Measurements from ENCODE around the gene XAGE1B.
"Not testable (repeated sequence)": the region's sequence is repeated elsewhere in the genome, so short reads cannot be mapped to it uniquely, and the experiment has no call there.

Gene XAGE1B

GRCh38 chrX:52544147-52544840 lies 27.4 kb upstream of the XAGE1B start:
- H3K4me1 ChIP-seq: no peaks in the 10 kb centered on the region
- no peak for DNase-seq
- TF ChIP-seq, protein P1, sequence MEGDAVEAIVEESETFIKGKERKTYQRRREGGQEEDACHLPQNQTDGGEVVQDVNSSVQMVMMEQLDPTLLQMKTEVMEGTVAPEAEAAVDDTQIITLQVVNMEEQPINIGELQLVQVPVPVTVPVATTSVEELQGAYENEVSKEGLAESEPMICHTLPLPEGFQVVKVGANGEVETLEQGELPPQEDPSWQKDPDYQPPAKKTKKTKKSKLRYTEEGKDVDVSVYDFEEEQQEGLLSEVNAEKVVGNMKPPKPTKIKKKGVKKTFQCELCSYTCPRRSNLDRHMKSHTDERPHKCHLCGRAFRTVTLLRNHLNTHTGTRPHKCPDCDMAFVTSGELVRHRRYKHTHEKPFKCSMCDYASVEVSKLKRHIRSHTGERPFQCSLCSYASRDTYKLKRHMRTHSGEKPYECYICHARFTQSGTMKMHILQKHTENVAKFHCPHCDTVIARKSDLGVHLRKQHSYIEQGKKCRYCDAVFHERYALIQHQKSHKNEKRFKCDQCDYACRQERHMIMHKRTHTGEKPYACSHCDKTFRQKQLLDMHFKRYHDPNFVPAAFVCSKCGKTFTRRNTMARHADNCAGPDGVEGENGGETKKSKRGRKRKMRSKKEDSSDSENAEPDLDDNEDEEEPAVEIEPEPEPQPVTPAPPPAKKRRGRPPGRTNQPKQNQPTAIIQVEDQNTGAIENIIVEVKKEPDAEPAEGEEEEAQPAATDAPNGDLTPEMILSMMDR (IDR thresholded peaks at IDR 0.05): no peak
- H3K27me3 ChIP-seq: no peaks in the 10 kb centered on the region
- H3K36me3 ChIP-seq: no peaks in the 10 kb centered on the region
- intact Hi-C loops (cut with DNase I; ENCODE audit: low total_unique reads): no loop called here
- no peaks in the 10 kb centered on the region for H3K9me3 ChIP-seq
- H3K27ac ChIP-seq: no peak overlapping the region
- H3K4me3 ChIP-seq: no peak overlapping the region

DNA sequence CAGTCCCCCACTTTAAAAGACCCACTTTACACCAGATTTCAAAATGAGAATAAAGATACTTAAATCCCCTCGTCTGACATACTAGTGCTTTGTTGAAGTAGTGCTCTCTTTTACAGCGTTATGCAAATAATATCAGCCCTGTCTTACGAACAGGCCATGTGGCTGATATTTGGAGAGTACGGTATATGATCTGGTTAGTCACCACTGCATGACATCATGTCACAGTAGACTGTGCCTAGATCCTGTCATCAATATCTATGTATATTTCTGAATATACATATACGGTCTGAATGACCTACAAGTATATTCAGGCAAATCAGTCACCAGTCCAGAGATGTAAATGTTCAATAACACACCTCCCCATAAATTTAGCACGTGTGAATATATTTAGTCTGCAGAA lies 25.4 kb upstream of the XAGE1B start:
- no peaks in the 10 kb centered on the region for H3K9me3 ChIP-seq
- H3K27ac ChIP-seq: no peak overlapping the region
- H3K27me3 ChIP-seq: no peaks in the 10 kb centered on the region
- TF ChIP-seq, protein P1 (IDR thresholded peaks at IDR 0.05): no peak
- H3K36me3 ChIP-seq: no peaks in the 10 kb centered on the region
- no peak for DNase-seq
- intact Hi-C loops (cut with DNase I; ENCODE audit: low total_unique reads): no loop called here
- H3K4me1 ChIP-seq: no peaks in the 10 kb centered on the region
- H3K4me3 ChIP-seq: no peak overlapping the region

GRCh38 chrX:52541051-52541450 lies 24.2 kb upstream of the XAGE1B start:
- intact Hi-C loops (cut with DNase I; ENCODE audit: low total_unique reads): not testable (repeated sequence)

DNA sequence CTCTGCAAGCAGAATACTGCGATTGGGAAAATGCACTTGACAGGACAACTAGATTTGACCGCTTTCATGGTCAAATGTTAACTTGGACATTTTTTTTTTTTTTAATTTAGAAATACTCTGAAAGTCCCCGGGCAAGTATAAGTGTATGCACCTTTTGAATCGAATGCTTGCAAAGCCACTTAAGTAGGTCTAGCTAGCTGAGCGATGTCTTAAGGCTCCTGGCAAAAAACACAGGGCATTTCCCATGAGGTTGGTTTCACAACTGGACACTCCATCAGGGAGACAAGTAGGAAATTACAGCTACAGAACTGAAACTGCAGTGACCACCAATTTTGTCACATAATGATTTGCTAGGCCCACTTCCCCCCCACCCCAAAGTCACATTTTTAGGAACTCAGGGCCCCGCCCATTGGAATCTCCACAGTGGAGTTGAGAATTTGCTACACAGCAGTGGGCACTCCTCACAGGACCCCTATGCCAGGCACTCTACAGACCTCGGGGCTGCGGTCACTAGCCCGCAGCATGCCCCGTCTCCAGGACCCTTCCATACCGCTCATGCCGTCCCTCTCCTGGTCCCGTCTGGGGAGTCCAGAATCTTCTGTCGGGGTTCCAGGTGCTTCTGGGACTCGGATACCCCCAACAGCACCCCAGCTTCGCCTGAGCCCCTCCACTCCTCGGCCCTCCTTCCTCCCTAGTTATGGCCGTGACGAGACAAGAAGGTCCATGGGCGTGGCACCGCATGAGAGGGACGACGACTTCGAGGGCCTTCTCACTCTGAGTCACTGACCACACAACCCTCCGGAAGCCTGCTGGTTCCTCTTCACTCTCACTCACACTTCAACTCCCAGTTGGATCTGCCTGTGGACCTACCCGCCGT lies 515 bp downstream of the XAGE1B start:
- H3K9me3 ChIP-seq; H3K27ac ChIP-seq; H3K27me3 ChIP-seq; H3K4me3 ChIP-seq; H3K4me1 ChIP-seq; DNase-seq; H3K36me3 ChIP-seq; intact Hi-C loops (cut with DNase I; ENCODE audit: low total_unique reads): not testable (repeated sequence)

More at GRCh38 chrX:52541051-52541450, 24.2 kb upstream of the XAGE1B start:
- not testable (repeated sequence) for H3K9me3 ChIP-seq, H3K27ac ChIP-seq, H3K4me1 ChIP-seq, H3K27me3 ChIP-seq, H3K4me3 ChIP-seq, H3K36me3 ChIP-seq, DNase-seq

DNA sequence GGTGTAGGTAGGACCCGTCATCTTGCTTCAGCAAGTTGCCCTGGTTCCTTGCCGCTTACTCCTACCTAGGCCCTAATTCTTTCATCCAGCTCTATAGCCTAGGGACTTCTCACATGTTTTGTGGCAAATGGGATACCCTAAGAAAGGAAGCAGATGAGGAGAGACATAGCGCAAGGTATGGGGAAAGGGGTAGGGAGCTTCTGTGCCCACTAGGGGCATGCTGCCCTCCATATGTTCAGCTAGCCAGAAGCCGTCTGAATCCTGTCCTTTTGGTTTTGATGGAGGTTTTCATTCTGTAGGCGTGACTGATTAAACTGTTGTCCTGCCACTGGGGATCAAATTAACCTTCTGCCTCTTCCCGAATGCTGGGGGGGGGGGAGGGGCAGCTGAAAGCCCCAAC lies 5.7 kb downstream of the XAGE1B start:
- H3K9me3 ChIP-seq; H3K4me3 ChIP-seq; intact Hi-C loops (cut with DNase I; ENCODE audit: low total_unique reads); H3K4me1 ChIP-seq; H3K27me3 ChIP-seq; H3K27ac ChIP-seq; DNase-seq; H3K36me3 ChIP-seq: not testable (repeated sequence)

DNA sequence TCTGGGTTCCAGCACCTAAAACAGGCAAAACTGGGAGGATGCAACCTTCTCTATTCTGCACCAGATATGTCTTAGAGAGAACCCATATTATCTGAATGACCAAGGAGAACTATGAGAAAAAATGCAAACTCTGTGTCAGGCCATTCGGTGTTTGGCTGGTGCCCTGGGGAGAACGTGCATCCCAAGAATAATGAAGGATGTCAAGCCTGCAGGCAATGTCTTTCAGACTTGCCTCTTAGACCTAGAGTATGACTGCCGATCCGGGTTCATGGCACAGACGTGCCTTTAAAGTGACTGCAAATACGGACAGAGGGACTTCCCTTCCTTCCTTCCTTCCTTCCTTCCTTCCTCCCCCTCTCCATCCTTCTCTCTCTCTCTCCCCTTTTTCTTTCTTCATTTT lies 6.9 kb downstream of the XAGE1B start:
- DNase-seq: no peak

GRCh38 chrX:52507331-52507730 lies 9.5 kb downstream of the XAGE1B start:
- Histone ChIP-seq H3K9me3 (no peaks in the 10 kb centered on the region), H3K4me3 (no peak overlapping the region), H3K27me3 (no peaks in the 10 kb centered on the region), H3K27ac (no peak overlapping the region), H3K4me1 (no peaks in the 10 kb centered on the region), H3K36me3 (no peaks in the 10 kb centered on the region)
- intact Hi-C loops (cut with DNase I; ENCODE audit: low total_unique reads): no loop called here
- TF ChIP-seq, protein P1 (IDR thresholded peaks at IDR 0.05): no peak
- DNase-seq: no peak

More for the DNA sequence above, 6.9 kb downstream of the XAGE1B start:
- H3K36me3 ChIP-seq: no peaks in the 10 kb centered on the region
- no peak overlapping the region for H3K4me3 ChIP-seq
- H3K27ac ChIP-seq: no peak overlapping the region
- TF ChIP-seq, protein P1 (IDR thresholded peaks at IDR 0.05): no peak
- no peaks in the 10 kb centered on the region for H3K27me3 ChIP-seq
- H3K4me1 ChIP-seq: no peaks in the 10 kb centered on the region
- intact Hi-C loops (cut with DNase I; ENCODE audit: low total_unique reads): no loop called here
- no peaks in the 10 kb centered on the region for H3K9me3 ChIP-seq
